K562 (cell line): Measurements from ENCODE around the gene TIMP2. TPM values are rescaled to one million over a fixed set of nuclear protein-coding genes. Genes with fewer than 3 reads are reported as not detected.

ENCODE experiments used
- ARID1B ChIP-seq: fragments of 450-650 bp; IDR thresholded peaks from 2 replicates; pipeline ENCODE4 v1.6.1; 2016; ENCODE audit warnings: antibody characterized with exemption, mild to moderate bottlenecking, inconsistent platforms
- ATF6 ChIP-seq: sonication (generic); formaldehyde crosslinking; IDR thresholded peaks from 2 replicates; pipeline ENCODE4 v1.4.0; 2020; ENCODE audit warnings: mild to moderate bottlenecking, missing genetic modification reagents
- CEBPG ChIP-seq, 3 experiments: fragments of 200-800 bp in 1 of 3; sonication (Bioruptor generic) in 1 of 3; sonication (generic) in 1 of 3; formaldehyde crosslinking in 1 of 3; IDR thresholded peaks in 2 of 3; conservative IDR thresholded peaks in 1 of 3; 2 replicates each; pipeline versions ENCODE4 v1.6.1 to v1.8.0; 2016 to 2022; ENCODE audit warnings: missing compliant biosample characterization in 2 of 3, missing genetic modification characterization in 2 of 3, mild to moderate bottlenecking in 1 of 3, missing genetic modification reagents in 1 of 3
- EHMT2 ChIP-seq: fragments of 450-650 bp; IDR thresholded peaks from 2 replicates; pipeline ENCODE4 v1.6.1; 2018; ENCODE audit warnings: antibody characterized with exemption
- ETV5 ChIP-seq: sonication (generic); formaldehyde crosslinking; IDR thresholded peaks from 2 replicates; pipeline ENCODE4 v1.4.0; 2020; ENCODE audit warnings: low read depth, mild to moderate bottlenecking, missing genetic modification reagents
- LCOR ChIP-seq: sonication (generic); formaldehyde crosslinking; IDR thresholded peaks from 2 replicates; pipeline ENCODE4 v1.8.0; 2022; ENCODE audit warnings: mild to moderate bottlenecking, missing genetic modification reagents
- MYC ChIP-seq, 2 experiments: fragments of 250-450 bp in 1 of 2; sonication (Bioruptor Pico) in 1 of 2; IDR thresholded peaks; 2 replicates each; pipeline versions ENCODE4 v1.5.1 to v1.6.1; 2012 to 2021; ENCODE audit warnings: low read depth in 2 of 2, borderline replicate concordance in 1 of 2, improper control_type of control experiment in 1 of 2, low read length in 1 of 2, mild to moderate bottlenecking in 1 of 2, moderate library complexity in 1 of 2
- RCOR1 ChIP-seq, 2 experiments: IDR thresholded peaks; 2 replicates each; pipeline ENCODE4 v1.6.1; 2012; ENCODE audit warnings: low read depth in 2 of 2, low read length in 2 of 2, borderline replicate concordance in 1 of 2, improper control_type of control experiment in 1 of 2
- TAF9B ChIP-seq: fragments of 450-650 bp; IDR thresholded peaks from 2 replicates; pipeline ENCODE4 v1.6.1; 2018; ENCODE audit warnings: mild to moderate bottlenecking; ENCODE audit not compliant: partially characterized antibody
- TFAP4 ChIP-seq: sonication (generic); formaldehyde crosslinking; IDR thresholded peaks from 2 replicates; pipeline ENCODE4 v1.8.0; 2022; ENCODE audit warnings: missing genetic modification reagents, mild to moderate bottlenecking, moderate library complexity, borderline replicate concordance
- ZC3H8 ChIP-seq: fragments of 450-650 bp; IDR thresholded peaks from 2 replicates; pipeline ENCODE4 v1.6.1; 2017
- ZNF121 ChIP-seq: sonication (generic); formaldehyde crosslinking; conservative IDR thresholded peaks from 2 replicates; pipeline ENCODE4 v1.8.0; 2022; ENCODE audit warnings: missing genetic modification reagents
- ZNF318 ChIP-seq, 2 experiments: fragments of 450-650 bp; IDR thresholded peaks; 2 replicates each; pipeline ENCODE4 v1.6.1; 2016; ENCODE audit warnings: mild to moderate bottlenecking in 2 of 2, borderline replicate concordance in 1 of 2, low read depth in 1 of 2, moderate library complexity in 1 of 2
- polyA plus RNA-seq, 8 experiments: library from polyadenylated mRNA; depleted of rRNA in 4 of 8; stranded (reverse) in 5 of 8; unstranded in 3 of 8; fragments of >200 nt; fragmentation: Nextera tagmentation in 2 of 8; fragmentation: Illumina TruSeq in 1 of 8; extraction: Ambion mirVana in 2 of 8; extraction: Trizol in 1 of 8; gene quantifications; 2 replicates each; pipeline versions ENCODE4 v1.2.1 to v1.2.3, GENCODE V29; 2011 to 2014; ENCODE audit warnings: inconsistent platforms in 1 of 8, missing spikeins in 1 of 8
- total RNA-seq, 7 experiments: library from RNA; depleted of rRNA in 6 of 7; stranded (reverse); fragments of >200 nt in 6 of 7; fragmentation: Illumina TruSeq in 2 of 7; extraction: Trizol in 2 of 7; gene quantifications; 2 replicates each; pipeline versions ENCODE4 v1.2.1 to v1.2.3, GENCODE V29; 2011 to 2021; ENCODE audit warnings: low replicate concordance in 1 of 7

The TIMP2 gene
- total and polyA plus RNA-seq, 9 of the 15 experiments (the other 6 are each of a cell fraction or from before 2014, with no cell fraction given): 0.55 TPM; not detected in 8

- no peak for TF ChIP-seq ZNF318 (IDR thresholded peaks at IDR 0.05; ENCODE audit: borderline replicate concordance in 1 of 2, low read depth in 1 of 2)
- no peak for TF ChIP-seq MYC (IDR thresholded peaks at IDR 0.05; ENCODE audit: low read depth, low read length)
- no peak for TF ChIP-seq MYC (CRISPR knock-in tag; IDR thresholded peaks at IDR 0.05; ENCODE audit: borderline replicate concordance, low read depth)
- peak in 1 of 2 experiments; percentile 40; a peak in 1 of 4 replicates for TF ChIP-seq RCOR1 (IDR thresholded peaks at IDR 0.05; ENCODE audit: borderline replicate concordance in 1 of 2, low read depth in 2 of 2, low read length in 2 of 2)
- TF ChIP-seq ARID1B: no peak
- no peak for TF ChIP-seq CEBPG (CRISPR knock-in tag; IDR thresholded peaks at IDR 0.05)
- peak in 1 of 2 experiments; percentile 18; a peak in 1 of 4 replicates for TF ChIP-seq CEBPG (tag; conservative IDR thresholded peaks at IDR 0.05 in 1 of 2, IDR thresholded peaks at IDR 0.05 in 1 of 2)
- TF ChIP-seq LCOR (CRISPR knock-in tag): 0 out of 2 replicates have a peak, but pooled peaks have one; percentile 34
- TF ChIP-seq TAF9B: no peak
- TF ChIP-seq ZC3H8: no peak
- no peak for TF ChIP-seq EHMT2
- no peak for TF ChIP-seq ZNF121 (CRISPR knock-in tag)
- peak; percentile 27; the same call in 1 of the 2 replicates for TF ChIP-seq ATF6 (CRISPR knock-in tag)
- TF ChIP-seq ETV5 (CRISPR knock-in tag): peak; percentile 37; the same call in 1 of the 2 replicates
- TF ChIP-seq TFAP4 (CRISPR knock-in tag): peak; percentile 25; the same call in 1 of the 2 replicates
These were observed 72.5 kb downstream of the TIMP2 start (continued) for GRCh38 chr17:78852709-78853121.
